EL (cell line): ENCODE data around the gene PPP2R2C.

Source experiments
- DNase-seq: peaks from one replicate; pipeline ENCODE4 v3.0.0-alpha.2; 2016

PPP2R2C gene

DNA sequence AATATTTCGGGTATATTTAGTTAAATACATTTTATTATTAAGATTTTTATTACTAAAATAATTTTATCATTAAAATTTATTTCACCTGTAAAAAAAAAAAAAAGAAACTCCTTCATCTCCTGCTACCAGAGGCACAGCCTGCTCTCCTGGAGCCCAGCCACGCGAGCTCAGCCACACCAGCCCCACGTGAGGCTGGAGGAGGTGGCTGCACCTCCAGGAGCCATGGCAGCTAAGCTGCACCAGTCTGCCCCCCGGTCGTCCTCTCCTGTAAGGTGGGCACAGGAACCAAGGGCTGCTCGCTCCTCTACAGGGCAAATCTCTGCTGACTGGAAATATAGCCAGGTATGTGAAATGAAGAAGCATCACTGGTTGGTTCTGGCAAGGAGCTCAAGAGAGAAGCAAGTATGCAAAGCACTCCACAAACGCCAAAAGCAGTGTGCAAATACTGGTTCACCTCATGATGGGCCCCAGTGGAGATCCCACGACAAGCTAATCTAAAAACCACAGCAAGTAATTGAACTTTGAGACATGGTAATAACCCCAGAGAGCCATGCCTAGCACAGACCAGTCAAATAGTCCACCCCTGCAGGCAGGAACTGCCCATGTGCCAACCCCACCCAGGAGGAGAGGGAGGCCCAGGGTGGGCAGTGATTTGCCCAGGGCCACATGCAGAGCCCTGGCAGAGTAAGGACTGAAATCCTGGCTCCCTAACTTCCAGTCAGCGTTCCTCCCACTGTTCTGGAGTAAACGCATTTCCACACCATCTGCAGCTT, 112.7 kb downstream of the PPP2R2C start:
- DNase-seq, result no peak

DNA sequence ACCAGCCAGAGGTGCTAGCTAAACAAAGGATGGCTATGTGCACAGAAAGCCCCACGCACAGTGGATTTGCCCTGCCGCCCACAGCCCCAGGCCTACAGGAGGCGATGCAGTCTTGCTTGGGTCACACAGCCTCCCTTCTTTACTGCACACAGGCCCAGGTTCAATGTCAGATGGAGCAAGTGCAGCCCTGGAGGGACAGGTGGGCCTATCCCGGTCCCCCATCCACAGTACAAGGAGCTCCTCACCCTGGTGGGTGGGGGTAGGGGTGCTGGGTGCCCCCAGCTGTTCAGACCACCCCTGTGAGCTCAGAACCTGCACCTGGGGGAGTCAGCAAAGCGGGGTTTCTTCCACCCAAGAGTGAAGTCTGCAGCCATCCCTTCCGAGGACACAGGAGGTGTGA, 114.9 kb downstream of the PPP2R2C start:
- no peak for DNase-seq

DNA sequence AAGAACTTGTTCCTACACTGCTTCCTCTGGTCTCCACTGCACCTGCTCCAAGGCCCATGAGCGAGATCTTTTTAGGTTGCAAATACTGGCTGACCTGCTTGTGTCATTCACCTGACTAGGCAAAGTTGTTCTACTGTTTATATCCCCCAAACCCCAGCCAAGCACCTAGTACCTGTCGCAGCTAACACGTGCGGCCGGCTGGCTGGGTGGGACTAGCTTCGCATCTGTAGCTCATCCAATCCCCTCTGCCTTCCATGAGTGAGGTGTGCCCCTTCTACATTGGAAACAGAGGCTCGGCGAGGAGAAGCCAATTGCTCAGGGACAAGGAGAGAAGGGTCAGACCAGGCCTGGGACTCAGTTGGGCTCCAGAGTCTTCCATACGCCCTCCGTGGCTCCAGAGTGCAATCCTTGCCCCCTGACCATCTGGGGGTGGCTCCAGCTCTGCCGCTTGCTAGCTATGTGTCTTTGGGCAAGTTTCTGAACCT, 116.3 kb downstream of the PPP2R2C start:
- no peak for DNase-seq

DNA sequence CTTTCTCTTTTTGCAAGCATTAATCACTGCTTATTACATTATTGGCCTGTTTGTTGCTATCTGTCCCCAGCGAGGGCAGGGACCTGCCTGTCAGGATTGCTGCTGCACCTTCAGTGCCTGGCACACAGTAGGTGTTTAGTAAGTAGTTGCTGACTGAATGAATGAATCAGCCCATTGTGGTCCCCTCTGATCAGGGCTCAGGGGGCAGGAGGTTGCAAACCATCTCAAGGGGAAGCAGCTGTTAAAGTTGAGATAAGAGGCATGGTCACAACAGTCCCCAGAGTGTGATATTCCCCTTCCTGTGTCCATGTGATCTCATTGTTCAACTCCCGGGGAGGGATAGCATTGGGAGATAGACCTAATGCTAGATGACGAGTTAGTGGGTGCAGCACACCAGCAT, 117.4 kb downstream of the PPP2R2C start:
- DNase-seq, result no peak

DNA sequence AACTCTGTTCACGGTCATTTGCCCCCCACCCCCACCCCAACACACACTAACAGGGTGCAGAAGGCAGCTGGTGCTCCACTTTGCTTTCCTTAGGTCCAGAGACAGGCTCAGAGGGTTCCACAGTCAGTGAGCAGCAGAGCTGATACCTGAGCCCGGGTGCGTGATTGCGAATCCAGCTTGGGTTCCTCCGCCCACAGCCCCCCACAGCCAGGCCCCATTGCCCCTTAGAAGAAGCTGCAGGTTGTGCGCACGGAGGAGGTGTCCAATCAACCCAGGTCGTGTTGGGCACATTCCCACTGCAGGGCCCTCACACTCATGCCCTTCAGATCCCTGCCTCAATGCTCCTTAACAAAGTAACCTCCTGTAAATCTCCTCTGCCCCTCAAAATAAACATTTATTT, 117.8 kb downstream of the PPP2R2C start:
- DNase-seq, result no peak

DNA sequence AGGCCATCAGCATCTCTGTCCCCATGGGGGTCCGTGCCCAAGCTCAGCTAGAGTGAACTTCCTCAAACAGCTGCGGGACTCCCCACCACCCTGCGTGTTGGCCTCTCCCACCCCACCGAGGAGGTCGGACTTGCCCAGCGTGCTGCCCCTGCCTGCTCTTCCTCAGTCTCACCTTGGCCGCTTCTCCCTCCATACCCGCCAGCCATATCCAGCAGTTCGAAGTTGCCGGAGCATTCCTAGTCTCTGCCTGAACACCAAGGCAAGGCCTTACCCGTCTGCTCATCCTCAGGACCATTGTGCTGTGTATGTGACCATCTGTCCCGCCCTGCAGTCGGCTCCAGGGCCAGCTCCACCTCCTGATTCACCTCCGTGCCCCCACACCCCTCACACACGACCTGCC, 118.3 kb downstream of the PPP2R2C start:
- DNase-seq, result no peak

DNA sequence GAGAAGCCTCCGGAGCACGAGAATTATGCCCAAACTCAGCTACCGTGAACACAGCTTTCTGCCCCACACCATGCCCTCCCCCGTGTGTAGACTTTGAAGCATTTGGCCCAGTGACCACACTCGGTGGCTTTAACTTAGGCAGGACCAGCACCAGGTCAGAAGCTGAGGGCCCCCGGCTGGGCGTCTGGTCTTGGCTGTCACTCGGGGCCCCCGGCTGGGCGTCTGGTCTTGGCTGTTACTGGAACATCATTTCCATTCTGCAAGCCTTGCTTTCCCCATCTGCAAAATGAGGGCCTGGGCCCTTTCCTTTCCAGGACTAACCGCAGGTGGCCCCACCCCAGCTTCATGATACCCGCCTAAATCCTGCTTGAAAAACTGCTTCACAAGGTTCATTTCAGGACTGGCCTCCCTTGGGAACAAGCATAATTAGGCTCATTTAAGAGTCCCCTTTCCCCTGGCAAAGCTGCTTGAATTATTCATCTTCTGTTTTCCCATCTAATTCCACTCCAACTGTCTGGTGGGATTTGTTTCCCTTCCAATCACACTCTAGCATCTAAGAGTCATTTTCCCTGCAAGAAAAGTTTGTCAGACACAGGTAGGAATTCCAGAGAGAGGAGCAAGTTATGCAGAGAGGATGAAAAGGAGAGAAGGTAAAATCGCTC, 120.3 kb downstream of the PPP2R2C start:
- no peak for DNase-seq

DNA sequence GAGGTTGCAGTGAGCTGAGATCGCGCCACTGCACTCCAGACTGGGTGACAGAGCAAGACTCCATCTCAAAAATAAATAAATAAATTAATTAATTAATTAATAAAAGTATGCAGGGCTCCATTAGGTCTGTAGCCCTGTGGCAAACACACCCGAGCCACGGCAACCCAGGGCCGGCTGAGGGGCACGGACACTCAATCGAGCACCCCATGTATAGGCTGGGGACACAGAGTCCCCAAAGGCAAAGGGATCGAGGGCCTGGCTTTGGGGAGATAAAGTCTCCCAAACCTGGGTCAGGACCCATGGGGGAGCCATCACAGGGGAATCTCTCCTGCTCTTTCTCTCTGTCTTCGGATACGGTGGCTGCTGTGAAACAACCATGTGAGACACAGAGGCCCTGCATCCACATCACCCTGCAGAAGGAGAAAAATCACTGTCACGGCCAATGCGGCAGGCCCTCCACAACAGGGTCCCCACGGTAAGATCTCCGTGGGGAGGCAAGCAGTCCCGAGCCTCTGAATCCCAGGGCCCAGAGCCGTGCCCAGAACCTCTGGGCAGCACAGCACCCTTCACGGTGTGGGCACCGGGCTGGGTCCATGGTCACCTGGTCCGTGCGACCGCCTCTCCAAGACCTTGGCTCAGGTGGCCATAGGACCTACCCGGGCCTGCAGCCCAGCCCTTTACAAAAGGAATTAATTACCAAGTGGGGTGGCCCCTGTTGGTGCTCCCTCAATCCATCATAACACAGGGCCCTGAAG, 121.0 kb downstream of the PPP2R2C start:
- no peak for DNase-seq

DNA sequence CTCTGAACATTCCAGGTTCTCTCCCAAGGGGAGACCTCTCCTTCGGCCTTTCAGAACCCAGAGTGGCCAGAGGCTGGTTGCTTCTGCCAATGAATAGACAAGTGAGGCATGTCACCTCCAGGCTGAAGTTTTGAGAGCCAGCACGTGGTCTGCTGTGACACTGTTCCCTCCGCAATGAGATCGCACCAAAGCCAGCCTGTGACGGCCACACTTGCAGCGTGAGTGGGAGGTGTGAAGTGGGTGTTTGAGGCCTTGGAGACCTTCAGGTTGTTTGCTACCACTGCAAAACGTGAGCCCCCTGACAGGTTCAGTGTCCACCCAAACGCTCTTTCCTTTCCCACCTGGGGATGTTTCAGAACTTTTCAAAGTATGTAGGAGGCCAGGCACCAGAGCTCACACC, 121.8 kb downstream of the PPP2R2C start:
- no peak for DNase-seq

DNA sequence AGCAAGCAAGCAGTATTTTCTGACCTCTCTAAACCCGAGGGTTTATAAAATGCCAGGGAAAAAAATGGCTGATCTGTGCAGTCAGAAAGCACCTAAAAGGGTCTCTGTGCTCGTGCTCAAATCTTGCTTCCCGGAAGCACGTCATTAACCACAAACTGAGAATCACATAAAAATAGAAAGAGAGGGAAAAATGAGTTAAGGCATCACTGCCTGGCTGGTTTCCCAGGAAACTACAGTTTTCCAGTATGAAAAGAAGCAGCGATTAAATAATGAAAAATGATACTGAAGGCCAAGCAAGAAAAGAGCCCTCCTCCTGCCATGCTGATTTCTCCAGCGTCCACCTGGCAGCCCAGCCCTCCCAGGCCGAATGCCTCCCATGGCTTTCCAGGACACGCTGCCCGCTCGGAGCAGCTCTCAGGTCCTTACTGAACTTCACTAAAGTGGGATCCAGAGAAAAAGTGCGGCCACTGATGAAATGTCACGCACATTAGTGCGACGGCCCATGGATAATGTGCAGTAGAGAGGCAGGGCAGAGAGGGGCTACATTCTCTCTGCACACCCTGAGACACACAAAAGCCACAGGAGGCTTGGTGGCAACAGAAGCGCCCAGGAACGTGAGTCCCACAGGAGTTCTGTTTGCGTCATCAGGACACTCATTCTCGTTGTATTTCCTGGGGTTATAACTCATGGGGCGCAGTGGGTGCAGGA, 122.4 kb downstream of the PPP2R2C start:
- DNase-seq, result peak; percentile 12

DNA sequence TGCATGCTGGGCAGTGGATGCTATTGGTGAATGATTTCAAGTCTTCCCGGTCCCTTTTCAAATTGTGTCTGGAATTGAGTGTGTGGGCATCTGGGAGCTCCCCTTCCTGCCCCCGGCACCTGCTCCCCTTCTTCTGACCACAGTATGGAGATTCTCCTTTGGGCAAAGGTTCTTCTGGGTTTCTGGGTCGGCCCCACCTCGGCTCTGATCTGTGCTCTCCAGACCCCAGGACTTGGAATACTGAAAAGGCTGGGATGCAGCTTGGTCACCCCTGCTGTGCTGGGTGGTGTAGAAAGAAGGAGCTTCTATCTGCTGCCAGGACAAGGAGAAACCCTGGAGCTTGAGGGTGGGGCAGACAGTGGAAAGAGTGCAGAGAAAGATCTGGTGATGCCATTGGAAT, 124.0 kb downstream of the PPP2R2C start:
- no peak for DNase-seq

DNA sequence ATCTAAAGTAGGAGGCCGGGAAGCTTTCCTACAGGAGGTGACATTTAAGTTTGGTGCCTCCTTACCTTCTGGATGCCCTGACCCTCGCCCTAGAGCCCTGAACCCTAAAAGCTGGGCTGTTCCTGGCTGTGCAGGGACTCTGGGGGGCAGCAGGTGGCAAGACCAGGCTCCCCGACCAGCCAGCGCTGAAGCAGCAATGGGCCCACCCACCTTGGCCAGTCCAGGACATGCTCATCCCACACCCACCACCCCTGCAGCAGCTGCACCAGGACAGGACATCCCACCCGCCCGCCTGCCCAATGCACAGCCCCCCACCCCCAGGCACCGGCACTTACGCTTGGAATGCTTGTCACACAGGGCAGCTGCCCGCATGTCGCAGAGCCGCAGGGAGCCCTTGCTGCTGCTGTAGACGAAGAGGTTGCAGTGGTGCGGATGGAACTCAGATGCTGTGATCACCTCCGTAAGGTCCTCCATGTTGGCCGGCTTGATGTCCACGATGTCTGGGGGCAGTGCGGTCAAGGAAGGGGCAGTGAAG, 124.8 kb downstream of the PPP2R2C start:
- no peak for DNase-seq

DNA sequence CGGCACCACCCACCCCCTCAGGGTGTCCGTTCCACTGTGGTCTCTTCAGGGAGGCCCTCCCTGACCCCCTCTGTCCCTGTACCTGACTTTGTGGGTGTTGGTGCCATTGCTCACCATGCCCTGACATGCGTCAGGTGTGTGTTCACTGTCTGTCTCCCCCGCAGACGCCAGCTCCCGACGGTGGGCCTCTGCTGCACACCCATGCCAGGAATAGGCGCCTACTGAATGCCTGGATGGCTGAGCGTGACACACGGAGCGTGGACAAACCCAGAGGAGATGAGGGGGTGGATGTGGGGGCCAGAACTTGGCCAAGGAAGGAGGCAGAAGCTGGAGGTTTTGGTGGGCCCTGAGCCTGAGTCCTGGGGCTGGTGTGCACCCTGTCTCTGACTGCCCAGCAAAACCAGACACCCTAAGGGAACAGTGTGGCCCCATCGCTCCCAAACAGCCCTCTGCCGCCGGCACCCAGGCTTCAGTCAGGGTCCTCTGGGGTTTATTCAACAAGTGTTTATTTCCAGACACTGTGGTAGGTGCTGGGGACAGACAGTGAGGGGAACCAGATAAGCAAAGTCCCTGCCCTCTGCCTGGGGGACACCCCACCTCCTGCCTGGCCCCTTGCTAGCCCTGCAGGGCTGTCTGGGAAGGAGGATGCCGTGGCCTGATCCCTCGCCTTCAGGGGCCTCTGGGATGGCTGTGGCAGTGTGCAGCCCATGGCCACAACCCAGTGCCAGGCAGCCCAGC, 125.9 kb downstream of the PPP2R2C start:
- DNase-seq, result no peak

DNA sequence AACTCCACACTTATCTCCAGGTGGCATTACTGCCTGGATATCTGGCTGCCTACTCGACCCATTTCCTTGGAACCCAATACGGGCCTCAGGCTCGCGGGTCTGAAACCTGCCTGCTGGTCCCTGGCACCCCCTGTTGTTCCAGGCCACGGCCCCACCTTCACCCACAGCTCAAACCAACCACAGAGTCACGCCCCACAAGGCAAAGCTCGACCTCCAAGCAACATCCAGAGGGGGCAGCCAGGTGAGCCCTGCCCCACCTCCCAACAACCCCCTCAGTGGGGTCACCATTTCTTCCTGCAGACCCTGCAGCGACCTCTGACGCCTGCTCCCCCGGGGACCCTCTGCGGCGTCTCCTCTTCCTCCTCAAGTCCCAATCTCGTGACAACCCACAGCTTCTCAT, 126.5 kb downstream of the PPP2R2C start:
- no peak for DNase-seq

DNA sequence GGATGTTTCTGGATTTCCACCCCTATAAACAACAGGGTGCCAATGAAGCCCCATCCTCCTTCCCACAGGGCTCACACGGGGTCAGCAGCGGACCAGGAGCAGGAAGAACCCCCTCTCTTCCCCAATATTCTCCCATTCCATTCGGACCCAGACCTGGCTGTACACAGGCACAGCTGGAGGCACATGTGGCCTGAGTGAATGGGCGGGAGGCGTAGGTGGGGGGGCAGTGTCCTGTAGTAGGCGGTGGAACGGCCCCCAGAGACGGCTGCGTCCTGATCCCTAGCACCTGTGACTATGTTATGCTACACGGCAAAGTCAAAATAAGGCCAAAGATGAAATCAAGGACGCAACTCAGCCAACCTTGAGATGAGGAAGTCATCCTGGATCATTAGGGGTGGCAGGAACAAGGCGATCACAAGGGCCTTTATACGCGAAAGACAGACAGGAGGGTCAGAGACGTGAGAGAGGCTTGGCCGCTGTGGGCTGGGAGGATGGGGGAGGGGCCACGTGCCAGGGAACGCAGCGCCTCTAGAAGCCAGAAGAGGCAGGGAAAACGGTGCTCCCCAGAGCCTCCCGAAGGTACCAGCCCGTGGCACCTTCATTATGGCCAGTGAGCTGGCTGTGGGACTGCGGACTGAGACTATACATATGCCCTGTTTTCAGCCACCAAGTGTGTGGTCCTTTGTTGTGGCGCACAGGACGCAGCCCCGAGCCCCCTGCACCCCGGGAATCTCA, 127.2 kb downstream of the PPP2R2C start:
- no peak for DNase-seq

DNA sequence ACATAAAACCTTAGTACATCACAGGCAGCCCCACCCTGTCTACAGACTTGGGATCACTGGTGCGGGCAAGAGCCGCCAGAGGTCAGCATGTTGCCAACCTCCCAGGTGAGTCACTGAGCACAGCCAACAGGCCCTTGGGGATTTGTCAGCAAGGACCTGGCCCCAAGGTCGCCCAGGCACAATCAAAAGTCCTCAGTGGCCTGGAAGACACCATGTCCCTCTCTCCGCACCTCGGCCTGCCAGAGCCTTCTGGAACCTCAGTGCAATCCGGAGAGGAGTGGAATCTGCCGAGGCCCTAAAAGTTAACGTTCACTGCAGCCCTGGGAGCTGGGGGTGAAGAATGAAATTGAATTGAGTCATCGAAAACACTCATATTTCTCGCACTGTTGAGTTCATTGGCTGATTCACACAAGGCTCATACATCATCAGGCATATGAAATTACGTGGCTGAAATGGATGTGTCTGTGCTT, 128.4 kb downstream of the PPP2R2C start:
- DNase-seq, result peak; percentile 76

DNA sequence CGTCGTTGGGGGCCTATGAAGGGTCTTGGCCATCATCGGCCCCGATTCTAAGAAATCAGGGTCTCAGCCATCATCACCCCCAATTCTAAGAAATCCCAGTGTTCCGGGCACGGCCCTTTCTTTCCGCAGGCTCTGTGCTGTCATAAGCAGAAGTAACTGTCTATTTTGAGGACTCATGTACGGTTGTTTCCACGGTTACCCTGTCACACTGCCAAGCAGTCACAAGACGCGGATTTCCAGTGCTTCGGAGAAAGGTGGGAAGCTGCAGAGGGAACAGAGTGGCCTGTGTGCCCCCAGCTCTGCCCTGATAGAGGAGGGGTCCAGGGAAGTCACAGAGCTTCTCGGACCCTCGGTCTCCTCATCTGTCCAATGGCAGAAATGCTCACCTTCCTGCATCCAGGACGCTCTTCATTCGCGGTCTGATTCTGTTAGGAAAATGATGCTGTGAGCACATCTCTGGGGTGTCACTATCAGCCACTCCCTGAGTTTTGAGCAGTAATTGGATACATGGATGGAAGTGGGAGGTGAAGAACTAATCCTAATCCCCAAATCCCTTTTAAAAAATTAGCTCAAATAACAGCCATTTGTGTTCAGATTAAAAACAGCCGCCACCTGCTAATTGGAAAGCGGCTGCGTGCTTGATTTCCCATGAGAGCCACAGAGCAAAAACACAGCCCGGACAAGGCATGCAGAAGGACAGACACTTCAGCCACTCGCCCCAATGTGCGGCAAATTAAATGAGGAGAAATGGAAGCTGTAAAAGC, 129.7 kb downstream of the PPP2R2C start:
- no peak for DNase-seq

DNA sequence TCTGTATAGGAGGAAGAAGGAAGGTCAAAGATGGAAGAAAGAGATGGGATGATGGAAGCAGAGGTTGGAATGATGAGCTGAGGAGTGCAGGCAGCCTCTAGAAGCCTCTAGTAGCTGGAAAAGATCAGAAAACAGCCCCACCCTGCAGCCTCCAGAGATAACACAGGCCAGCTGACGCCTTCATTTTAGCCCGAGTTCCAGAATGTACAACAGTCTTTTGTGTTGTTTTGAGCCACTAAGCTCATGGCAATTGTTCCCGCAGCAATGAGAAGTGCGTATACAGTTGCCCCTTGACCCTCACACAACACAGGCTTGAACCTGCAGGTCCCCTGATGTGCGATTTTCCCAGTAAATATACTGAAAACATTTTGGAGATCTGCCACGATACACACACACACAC, 130.7 kb downstream of the PPP2R2C start:
- DNase-seq, result no peak

DNA sequence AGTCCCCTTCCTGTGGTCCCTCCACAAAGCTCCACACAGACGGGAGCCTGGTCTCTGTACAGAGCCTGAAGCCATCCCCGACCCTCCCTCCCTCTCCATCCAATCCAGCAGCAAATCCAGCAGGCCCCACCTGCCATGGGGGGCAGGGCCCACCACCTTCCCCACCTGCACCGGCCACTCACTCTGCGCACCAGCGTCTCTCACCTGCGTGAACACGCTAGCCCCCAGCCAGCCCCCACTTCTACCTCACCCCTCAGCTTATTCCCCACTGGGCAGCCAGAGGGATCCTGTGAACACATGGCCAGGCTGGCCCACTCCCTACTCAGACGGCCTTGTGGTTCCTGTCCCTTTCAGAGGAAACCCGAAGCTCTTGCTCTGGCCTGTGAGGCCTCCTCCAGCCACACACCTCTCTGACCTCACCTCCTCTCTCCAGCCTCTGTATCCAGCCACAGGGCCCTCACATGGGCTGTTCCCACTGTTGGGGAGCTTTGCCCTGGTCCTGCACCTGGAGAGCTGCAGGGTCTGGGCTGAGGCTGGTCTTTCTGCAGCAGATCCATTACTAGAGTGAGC, 131.9 kb downstream of the PPP2R2C start:
- DNase-seq, result no peak

DNA sequence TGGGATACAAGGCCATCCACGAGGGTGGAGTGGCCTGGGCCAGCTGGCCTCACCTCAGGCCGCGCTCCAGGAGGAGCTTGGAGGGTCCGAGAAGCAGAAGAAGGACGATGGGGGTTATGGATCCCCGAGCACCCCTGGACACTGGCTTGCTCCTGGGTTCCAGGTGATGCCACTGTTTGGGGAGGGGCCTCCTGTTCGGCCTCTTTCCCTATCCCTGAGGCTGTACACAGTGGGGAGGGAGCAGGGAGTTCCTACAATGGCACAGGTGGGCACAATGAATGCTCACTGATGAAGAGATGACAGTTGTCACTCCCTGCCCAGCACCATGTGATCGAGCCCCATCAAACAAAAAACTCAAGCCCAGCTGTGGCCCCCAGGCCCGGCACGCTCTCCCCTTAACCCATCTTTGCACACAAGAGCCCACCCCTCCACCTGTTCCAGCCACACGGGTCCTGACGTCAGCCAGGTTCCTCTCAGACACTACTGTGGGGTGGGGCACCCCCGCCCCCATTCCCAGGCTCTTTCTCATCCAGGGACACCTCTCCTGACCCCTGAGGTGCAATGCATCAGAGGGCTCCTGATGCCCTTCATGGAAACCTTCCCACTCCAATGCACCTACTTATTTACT, 132.5 kb downstream of the PPP2R2C start:
- DNase-seq, result no peak
